Activated T-helper 2 cell treated with anti-CD3 and anti-CD28 coated beads, Interferon-gamma antibody, Interleukin-2, Interleukin-4, amounts not matched to agents 10 μg/mL and 5 μg/mL and 100 μg/mL, durations not matched to agents 14 hours and 24 hours and 36 hours (primary cell): ENCODE results near the gene GCFC2. TPM values are rescaled to one million over a fixed set of nuclear protein-coding genes. Genes with fewer than 3 reads are reported as not detected.
"Not testable (repeated sequence)": the region's sequence is repeated elsewhere in the genome, so short reads cannot be mapped to it uniquely, and the experiment has no call there.

ENCODE experiments used
- DNase-seq: peaks from one replicate; pipeline ENCODE4 v3.0.0; 2021; ENCODE audit warnings: low spot score
- H3K27ac Mint-ChIP-seq: one replicate; pipeline ENCODE4 v1.8.0; 2021; ENCODE audit warnings: mixed read lengths
- H3K27me3 Mint-ChIP-seq: one replicate; pipeline ENCODE4 v1.8.0; 2021; ENCODE audit warnings: low read depth, mixed read lengths
- H3K36me3 Mint-ChIP-seq: one replicate; pipeline ENCODE4 v1.8.0; 2021; ENCODE audit warnings: low read depth, mixed read lengths
- H3K4me1 Mint-ChIP-seq: one replicate; pipeline ENCODE4 v1.8.0; 2021; ENCODE audit warnings: low read depth, mixed read lengths
- H3K4me3 Mint-ChIP-seq: one replicate; pipeline ENCODE4 v1.8.0; 2021; ENCODE audit warnings: low read depth, mild to moderate bottlenecking, moderate library complexity, mixed read lengths
- H3K9me3 Mint-ChIP-seq: one replicate; pipeline ENCODE4 v1.8.0; 2021; ENCODE audit warnings: mixed read lengths
- intact Hi-C: fragments of 100-400 bp; cut with micrococcal nuclease; formaldehyde crosslinking; loops from one replicate; pipeline ENCODE4 v1.15.1; 2023
- total RNA-seq: library from RNA; stranded (reverse); gene quantifications from 2 replicates; pipeline ENCODE4 v1.2.3, GENCODE V29; 2022

Gene GCFC2
- total RNA-seq, 1 donor from 2014 or later = 32.0 TPM

- not testable (repeated sequence) for H3K4me3 Mint-ChIP-seq, H3K27me3 Mint-ChIP-seq, H3K27ac Mint-ChIP-seq, DNase-seq, H3K9me3 Mint-ChIP-seq
- peaks cover 18% of the 10 kb centered on the region for H3K4me1 Mint-ChIP-seq
- intact Hi-C loops = loop anchor here (5.0 kb wide), 1 partner anchor 37 kb away; the partner anchor contains the start of gene GCFC2
- H3K36me3 Mint-ChIP-seq = peaks cover 33% of the 10 kb centered on the region
Observed at GRCh38 chr2:75675423-75675822, 35.3 kb downstream of the GCFC2 start.

DNA sequence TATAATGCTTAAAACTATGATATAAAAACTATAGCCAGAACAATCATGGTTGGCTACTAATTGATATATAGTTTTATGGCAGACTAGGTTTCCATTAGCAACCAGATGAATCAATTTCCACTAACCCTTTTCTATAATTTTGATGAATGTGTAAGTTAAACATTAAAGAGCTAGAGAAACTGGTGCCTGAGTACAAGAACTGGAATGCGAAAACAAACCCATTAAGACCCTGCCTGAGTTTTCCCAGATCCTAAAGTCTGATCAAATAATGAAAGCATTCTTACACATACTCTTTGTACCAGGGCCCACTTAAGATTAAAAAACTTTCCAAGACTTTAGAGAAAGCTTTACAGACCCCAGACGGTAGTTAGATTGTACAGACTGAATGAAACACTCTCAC, 42.8 kb downstream of the GCFC2 start:
- H3K9me3 Mint-ChIP-seq = no peaks in the 10 kb centered on the region
- no peak overlapping the region for H3K4me3 Mint-ChIP-seq
- H3K27me3 Mint-ChIP-seq = no peaks in the 10 kb centered on the region
- peaks cover 5% of the 10 kb centered on the region for H3K4me1 Mint-ChIP-seq
- H3K36me3 Mint-ChIP-seq = peaks cover 42% of the 10 kb centered on the region
- no peak overlapping the region for H3K27ac Mint-ChIP-seq
- intact Hi-C loops = no loop called here
- no peak for DNase-seq

GRCh38 chr2:75666911-75667310, 43.8 kb downstream of the GCFC2 start:
- intact Hi-C loops = no loop called here
- Mint-ChIP-seq H3K9me3 (no peaks in the 10 kb centered on the region), H3K27ac (no peak overlapping the region), H3K4me1 (no peaks in the 10 kb centered on the region), H3K4me3 (no peak overlapping the region), H3K36me3 (peaks cover 39% of the 10 kb centered on the region), H3K27me3 (no peaks in the 10 kb centered on the region)
- DNase-seq = no peak

DNA sequence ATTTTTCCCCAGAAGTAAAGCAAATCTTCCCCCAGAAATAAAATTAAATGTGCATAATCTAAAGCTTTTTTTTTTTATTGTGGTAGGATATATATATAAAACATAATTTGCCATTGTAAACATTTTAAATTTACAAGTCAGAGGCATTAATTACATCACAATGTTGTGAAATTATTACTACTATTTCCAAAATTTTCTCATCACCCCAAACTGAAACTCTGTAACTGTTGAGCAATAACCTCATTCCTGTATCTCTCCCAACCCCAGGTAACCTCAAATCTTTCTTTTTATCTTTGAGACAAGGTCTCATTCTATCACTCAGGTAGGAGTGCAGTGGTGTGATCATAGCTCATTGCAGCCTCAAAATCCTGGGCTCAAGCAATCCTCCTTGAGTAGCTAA, 52.9 kb downstream of the GCFC2 start:
- Mint-ChIP-seq H3K4me3 (no peak overlapping the region), H3K4me1 (peaks cover 7% of the 10 kb centered on the region), H3K27ac (no peak overlapping the region), H3K27me3 (no peaks in the 10 kb centered on the region), H3K9me3 (peaks cover 24% of the 10 kb centered on the region), H3K36me3 (peaks cover 87% of the 10 kb centered on the region)
- intact Hi-C loops = no loop called here
- no peak for DNase-seq

DNA sequence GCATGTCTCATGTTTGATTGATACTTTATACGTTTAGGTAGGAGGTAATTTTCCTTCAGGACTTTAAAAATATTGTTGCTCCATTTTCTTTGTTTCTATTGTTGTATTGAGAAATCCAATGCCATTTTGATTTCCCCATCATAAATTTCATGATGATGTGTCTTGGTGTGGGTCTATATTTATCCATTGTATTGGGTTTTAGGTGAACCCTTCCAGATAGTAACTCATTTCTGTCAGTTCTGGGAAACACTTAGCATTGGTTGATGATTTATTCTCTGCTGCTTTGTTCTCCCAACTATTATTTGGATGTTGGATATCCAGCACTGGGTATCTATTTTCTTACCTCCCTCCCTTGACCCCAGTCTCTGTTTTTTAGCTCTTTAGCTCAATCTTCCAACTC, 54.2 kb downstream of the GCFC2 start:
- H3K9me3 Mint-ChIP-seq = peaks cover 24% of the 10 kb centered on the region
- H3K4me1 Mint-ChIP-seq = peaks cover 7% of the 10 kb centered on the region
- peaks cover 91% of the 10 kb centered on the region for H3K36me3 Mint-ChIP-seq
- intact Hi-C loops = no loop called here
- no peak overlapping the region for H3K27ac Mint-ChIP-seq
- no peak overlapping the region for H3K4me3 Mint-ChIP-seq
- H3K27me3 Mint-ChIP-seq = no peaks in the 10 kb centered on the region
- no peak for DNase-seq

DNA sequence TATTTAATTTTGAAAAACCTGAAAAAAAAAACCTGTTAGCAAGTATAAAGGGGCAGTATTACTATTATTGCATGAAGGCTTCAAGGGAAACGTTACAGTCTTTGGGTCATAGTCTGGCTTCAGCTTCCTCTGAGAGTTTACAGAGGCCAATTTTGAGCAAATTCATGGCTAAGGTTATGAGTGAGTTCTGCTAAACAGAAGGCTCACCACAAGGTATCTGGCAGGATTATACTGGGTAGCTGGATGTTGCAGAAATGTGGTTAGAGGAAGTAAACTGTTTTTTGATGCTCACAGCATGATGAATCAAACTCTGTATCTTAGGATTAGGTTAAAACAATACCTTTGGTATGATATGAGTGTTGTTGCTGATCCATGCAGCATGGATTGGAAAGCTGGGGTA, 54.9 kb downstream of the GCFC2 start:
- no peaks in the 10 kb centered on the region for H3K27me3 Mint-ChIP-seq
- no peak overlapping the region for H3K4me3 Mint-ChIP-seq
- H3K9me3 Mint-ChIP-seq = peaks cover 24% of the 10 kb centered on the region
- no peak for DNase-seq
- H3K4me1 Mint-ChIP-seq = peaks cover 10% of the 10 kb centered on the region
- no peak overlapping the region for H3K27ac Mint-ChIP-seq
- intact Hi-C loops = no loop called here
- peaks cover 90% of the 10 kb centered on the region for H3K36me3 Mint-ChIP-seq

DNA sequence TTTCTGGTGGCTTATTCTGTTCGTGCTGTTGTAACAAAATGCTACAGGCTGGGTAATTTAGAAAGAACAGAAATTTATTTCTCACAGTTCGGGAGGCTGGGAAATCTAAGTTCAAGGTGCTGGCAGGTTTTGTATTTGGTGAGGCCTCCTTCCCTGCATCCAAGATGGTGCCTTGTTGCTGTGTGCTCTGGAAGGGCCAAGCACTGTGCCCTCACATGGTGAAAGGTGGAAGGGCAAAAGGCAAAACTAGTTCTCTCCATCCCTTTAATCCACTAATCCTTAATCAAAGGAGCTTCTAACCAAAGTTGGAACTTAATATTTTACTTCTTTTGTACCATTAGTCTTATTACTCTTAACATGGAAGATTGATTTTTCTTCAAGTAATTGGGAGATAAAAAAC, 56.7 kb downstream of the GCFC2 start:
- no peak for DNase-seq
- Mint-ChIP-seq H3K4me1 (peaks cover 13% of the 10 kb centered on the region), H3K4me3 (no peak overlapping the region), H3K9me3 (peaks cover 12% of the 10 kb centered on the region), H3K36me3 (peaks cover 90% of the 10 kb centered on the region), H3K27ac (no peak overlapping the region), H3K27me3 (no peaks in the 10 kb centered on the region)
- intact Hi-C loops = no loop called here

- no peak for DNase-seq
- intact Hi-C loops = loop anchor here (1.0 to 10.0 kb wide), 2 partner anchors 63 to 803 kb away; partner anchors contain the start of gene GCFC2
- peaks cover 49% of the 10 kb centered on the region for H3K36me3 Mint-ChIP-seq
- H3K4me1 Mint-ChIP-seq = peaks cover 14% of the 10 kb centered on the region
- H3K4me3 Mint-ChIP-seq = peak overlapping the region; percentile 91
- no peaks in the 10 kb centered on the region for H3K27me3 Mint-ChIP-seq
- no peaks in the 10 kb centered on the region for H3K9me3 Mint-ChIP-seq
- peak overlapping the region; percentile 94 for H3K27ac Mint-ChIP-seq
Observed at GRCh38 chr2:75647771-75648170, 62.9 kb downstream of the GCFC2 start.

DNA sequence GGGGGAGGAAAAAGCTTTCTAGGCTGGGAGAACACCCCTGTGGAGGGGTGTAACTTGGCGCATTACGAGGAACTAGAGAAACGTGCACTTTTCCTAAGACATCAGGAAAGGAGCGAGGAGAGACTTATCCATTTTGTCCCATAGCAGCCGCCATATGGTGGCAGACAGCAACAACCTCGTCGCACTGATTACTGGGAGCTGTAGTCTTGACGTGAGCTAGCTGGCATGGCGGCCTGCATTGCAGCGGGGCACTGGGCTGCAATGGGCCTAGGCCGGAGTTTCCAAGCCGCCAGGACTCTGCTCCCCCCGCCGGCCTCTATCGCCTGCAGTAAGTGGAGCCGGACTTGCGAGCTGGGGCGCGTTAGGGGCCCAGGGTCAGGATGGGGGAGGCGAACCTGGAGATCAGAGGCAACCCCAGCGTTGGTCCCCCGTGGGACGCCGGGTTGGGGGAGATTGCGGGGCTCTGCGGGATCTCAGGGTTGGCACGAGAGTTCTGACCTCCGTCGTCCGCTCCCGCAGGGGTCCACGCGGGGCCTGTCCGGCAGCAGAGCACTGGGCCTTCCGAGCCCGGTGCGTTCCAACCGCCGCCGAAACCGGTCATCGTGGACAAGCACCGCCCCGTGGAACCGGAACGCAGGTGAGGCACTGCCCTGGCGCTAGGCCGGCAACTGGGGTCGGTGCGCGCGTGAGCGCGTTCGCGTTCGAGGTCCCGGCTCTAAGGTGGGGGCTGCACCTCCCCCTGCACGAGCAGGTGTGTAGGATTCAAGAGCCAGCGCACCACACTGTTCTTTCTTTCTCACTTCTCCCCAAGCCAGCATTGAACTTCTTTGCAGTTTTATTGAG, 63.9 kb downstream of the GCFC2 start, which contains the start of gene MRPL19:
TSS of gene MRPL19 (plus strand) at position 201 of the 843 bp plus-strand sequence. CDS start at position 226, 25 bp downstream.
- peaks cover 14% of the 10 kb centered on the region for H3K4me1 Mint-ChIP-seq
- peak within 1 kb of the TSS; percentile 94 for H3K27ac Mint-ChIP-seq
- peak; percentile 71 for DNase-seq
- peaks cover 41% of the 10 kb centered on the region for H3K36me3 Mint-ChIP-seq
- intact Hi-C loops = loop anchor here (1.0 to 10.0 kb wide), 2 partner anchors 63 to 802 kb away; partner anchors contain the start of gene GCFC2
- no peaks in the 10 kb centered on the region for H3K27me3 Mint-ChIP-seq
- H3K9me3 Mint-ChIP-seq = no peaks in the 10 kb centered on the region
- H3K4me3 Mint-ChIP-seq = peak within 1 kb of the TSS; percentile 91

- Mint-ChIP-seq H3K27me3 (no peaks in the 10 kb centered on the region), H3K4me1 (peaks cover 11% of the 10 kb centered on the region), H3K36me3 (peaks cover 35% of the 10 kb centered on the region), H3K9me3 (no peaks in the 10 kb centered on the region), H3K27ac (peak overlapping the region; percentile 94), H3K4me3 (peak overlapping the region; percentile 91)
- DNase-seq = no peak
- intact Hi-C loops = loop anchor here (10.0 kb wide), 1 partner anchor 801 kb away; no protein-coding TSS in a partner anchor
Observed at GRCh38 chr2:75646090-75646582, 64.6 kb downstream of the GCFC2 start.

- intact Hi-C loops = loop anchor here (10.0 kb wide), 1 partner anchor 801 kb away; no protein-coding TSS in a partner anchor
- H3K27me3 Mint-ChIP-seq = no peaks in the 10 kb centered on the region
- peaks cover 13% of the 10 kb centered on the region for H3K4me1 Mint-ChIP-seq
- H3K27ac Mint-ChIP-seq = no peak overlapping the region
- H3K9me3 Mint-ChIP-seq = no peaks in the 10 kb centered on the region
- no peak for DNase-seq
- H3K36me3 Mint-ChIP-seq = peaks cover 32% of the 10 kb centered on the region
- no peak overlapping the region for H3K4me3 Mint-ChIP-seq
Observed at GRCh38 chr2:75645643-75646042, 65.1 kb downstream of the GCFC2 start.

- intact Hi-C loops = loop anchor here (10.0 kb wide), 1 partner anchor 799 kb away; no protein-coding TSS in a partner anchor
- Mint-ChIP-seq H3K36me3 (peaks cover 17% of the 10 kb centered on the region), H3K27ac (no peak overlapping the region), H3K4me1 (peaks cover 12% of the 10 kb centered on the region), H3K4me3 (no peak overlapping the region), H3K27me3 (peaks cover 4% of the 10 kb centered on the region), H3K9me3 (no peaks in the 10 kb centered on the region)
- no peak for DNase-seq
Observed at GRCh38 chr2:75643980-75644379, 66.7 kb downstream of the GCFC2 start.

- intact Hi-C loops = loop anchor here (10.0 kb wide), 1 partner anchor 797 kb away; no protein-coding TSS in a partner anchor
- DNase-seq = no peak
- Mint-ChIP-seq H3K27me3 (peaks cover 18% of the 10 kb centered on the region), H3K27ac (no peak overlapping the region), H3K4me3 (no peak overlapping the region), H3K9me3 (no peaks in the 10 kb centered on the region), H3K36me3 (no peaks in the 10 kb centered on the region), H3K4me1 (peaks cover 6% of the 10 kb centered on the region)
Observed at GRCh38 chr2:75641587-75641986, 69.1 kb downstream of the GCFC2 start.
